ENCODE results near the gene TNFSF10.

DNA sequence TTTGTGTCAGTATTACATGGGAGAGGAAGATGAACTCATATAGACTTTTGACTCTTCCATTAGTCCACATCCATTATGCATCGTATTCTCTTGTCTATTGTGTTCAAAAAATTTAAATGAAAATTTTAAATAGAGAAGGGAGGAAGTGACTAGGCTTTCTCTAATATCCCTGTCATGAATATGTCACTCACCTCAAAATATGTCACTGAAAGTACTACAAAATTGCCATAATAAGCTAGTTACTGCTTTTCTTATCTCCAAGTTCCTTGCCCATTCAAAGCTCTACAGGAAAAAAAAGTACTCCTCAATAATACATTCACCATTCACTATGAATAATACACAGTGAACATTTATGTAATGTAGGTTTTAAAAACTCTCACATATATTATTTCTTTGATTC, 52.6 kb downstream of the TNFSF10 start:
- TF ChIP-seq, protein P1, sequence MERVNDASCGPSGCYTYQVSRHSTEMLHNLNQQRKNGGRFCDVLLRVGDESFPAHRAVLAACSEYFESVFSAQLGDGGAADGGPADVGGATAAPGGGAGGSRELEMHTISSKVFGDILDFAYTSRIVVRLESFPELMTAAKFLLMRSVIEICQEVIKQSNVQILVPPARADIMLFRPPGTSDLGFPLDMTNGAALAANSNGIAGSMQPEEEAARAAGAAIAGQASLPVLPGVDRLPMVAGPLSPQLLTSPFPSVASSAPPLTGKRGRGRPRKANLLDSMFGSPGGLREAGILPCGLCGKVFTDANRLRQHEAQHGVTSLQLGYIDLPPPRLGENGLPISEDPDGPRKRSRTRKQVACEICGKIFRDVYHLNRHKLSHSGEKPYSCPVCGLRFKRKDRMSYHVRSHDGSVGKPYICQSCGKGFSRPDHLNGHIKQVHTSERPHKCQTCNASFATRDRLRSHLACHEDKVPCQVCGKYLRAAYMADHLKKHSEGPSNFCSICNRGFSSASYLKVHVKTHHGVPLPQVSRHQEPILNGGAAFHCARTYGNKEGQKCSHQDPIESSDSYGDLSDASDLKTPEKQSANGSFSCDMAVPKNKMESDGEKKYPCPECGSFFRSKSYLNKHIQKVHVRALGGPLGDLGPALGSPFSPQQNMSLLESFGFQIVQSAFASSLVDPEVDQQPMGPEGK (CRISPR knock-in tag; IDR thresholded peaks at IDR 0.05; ENCODE audit: borderline replicate concordance): no peak
- TF ChIP-seq ZFP3 (CRISPR knock-in tag; IDR thresholded peaks at IDR 0.05) (no peak), ARNTL (CRISPR knock-in tag; IDR thresholded peaks at IDR 0.05; ENCODE audit: borderline replicate concordance, low read depth) (no peak), TCF4 (CRISPR knock-in tag; IDR thresholded peaks at IDR 0.05; ENCODE audit: borderline replicate concordance) (no peak), RARB (CRISPR knock-in tag; IDR thresholded peaks at IDR 0.05) (no peak)
